ENCODE data around the gene PCNX1. TPM values are rescaled to one million over a fixed set of nuclear protein-coding genes. Genes with fewer than 3 reads are reported as not detected.

The PCNX1 gene
- 13.2 to 20.9 TPM (median 16.1 TPM) in 5 replicates for total RNA-seq (2022; extraction: Qiagen RNA extraction; ENCODE audit: low read depth)

DNA sequence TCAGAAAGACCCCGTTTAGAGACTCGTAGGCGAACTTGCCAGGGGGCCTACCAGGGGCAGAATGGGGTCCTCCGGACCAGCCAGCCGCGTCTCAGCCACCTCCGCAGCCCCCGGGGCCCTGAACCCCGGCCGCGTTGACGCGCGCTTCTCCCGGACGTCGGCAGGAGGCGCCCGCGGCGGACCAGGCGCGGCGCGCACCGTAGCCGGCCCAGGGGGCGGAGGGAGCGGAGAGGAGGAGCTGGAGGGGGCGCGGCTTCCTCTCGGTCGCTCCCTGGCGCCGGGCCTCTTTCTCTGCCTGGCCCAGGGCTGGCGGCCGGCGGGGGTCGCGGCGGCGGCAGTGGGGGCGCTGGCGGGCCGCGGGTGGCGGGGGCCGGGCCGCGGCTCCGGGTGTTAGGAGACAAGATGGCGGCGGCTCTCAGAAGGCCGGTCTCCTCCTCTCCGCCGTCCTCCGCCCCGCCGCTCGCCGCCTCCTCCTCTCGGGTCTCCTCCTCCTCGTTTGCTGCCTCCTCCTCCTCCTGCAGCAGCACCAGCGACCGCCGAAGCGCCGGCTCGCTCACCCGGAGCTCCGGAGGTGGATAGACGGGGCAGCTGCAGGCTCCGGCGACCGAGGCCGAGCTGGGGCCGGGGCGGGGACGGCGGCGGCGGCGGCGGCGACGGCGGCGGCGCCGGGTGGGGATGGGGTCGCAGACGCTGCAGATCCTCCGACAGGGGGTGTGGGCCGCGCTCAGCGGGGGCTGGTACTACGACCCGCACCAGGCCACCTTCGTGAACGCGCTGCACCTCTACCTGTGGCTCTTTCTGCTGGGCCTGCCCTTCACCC, at the start of gene PCNX1:
Gene PCNX1, plus strand, starts transcription at position 284 of the 820 bp plus-strand sequence. Its CDS starts 392 bp downstream, at position 676.

Other genes with a start within 250 kb of the PCNX1 start
- 4.3 to 5.5 TPM (median 4.9 TPM) in 5 replicates for gene MAP3K9, start 97.9 kb upstream of the PCNX1 start, total RNA-seq (2022; extraction: Qiagen RNA extraction; ENCODE audit: low read depth)